Activated CD4-positive, alpha-beta memory T cell treated with anti-CD3 and anti-CD28 coated beads, Interleukin-2, amount 10 ng/mL, durations not matched to agents 7 days and 5 days (primary cell): ENCODE results near the gene MAN1A1. TPM values are rescaled to one million over a fixed set of nuclear protein-coding genes. Genes with fewer than 3 reads are reported as not detected.
"Not testable (repeated sequence)": the region's sequence is repeated elsewhere in the genome, so short reads cannot be mapped to it uniquely, and the experiment has no call there.

Experiments used
- CTCF ChIA-PET: fragments of 350-600 bp; sonication (Branson Sonifier 250); formaldehyde crosslinking; loops from one replicate; lab custom pipeline; 2021; ENCODE audit warnings: antibody characterized with exemption, inconsistent platforms; lab: Charles Lee
- POLR2A ChIA-PET: fragments of 350-600 bp; sonication (Branson Sonifier 250); formaldehyde crosslinking; loops from one replicate; lab custom pipeline; 2021; ENCODE audit warnings: antibody characterized with exemption; lab: Charles Lee
- DNase-seq: peaks from one replicate; pipeline ENCODE4 v3.0.0-alpha.2; 2020
- H3K27ac Mint-ChIP-seq: one replicate; pipeline ENCODE4 v1.8.0; 2021; ENCODE audit warnings: mild to moderate bottlenecking, mixed read lengths
- H3K27me3 Mint-ChIP-seq: one replicate; pipeline ENCODE4 v1.8.0; 2021; ENCODE audit warnings: mixed read lengths
- H3K36me3 Mint-ChIP-seq: one replicate; pipeline ENCODE4 v1.8.0; 2021; ENCODE audit warnings: low read depth, mixed read lengths
- H3K4me1 Mint-ChIP-seq: one replicate; pipeline ENCODE4 v1.8.0; 2021; ENCODE audit warnings: mixed read lengths
- H3K4me3 Mint-ChIP-seq: one replicate; pipeline ENCODE4 v1.8.0; 2021; ENCODE audit warnings: mild to moderate bottlenecking, mixed read lengths
- H3K9me3 Mint-ChIP-seq: one replicate; pipeline ENCODE4 v1.8.0; 2021; ENCODE audit warnings: mixed read lengths
- total RNA-seq, 2 experiments: library from RNA; stranded (reverse); gene quantifications; one replicate each; pipeline ENCODE4 v1.2.3, GENCODE V29; 2021

MAN1A1 gene
- total RNA-seq, 2 experiments from 2014 or later: 21.6 to 22.0 TPM

DNA sequence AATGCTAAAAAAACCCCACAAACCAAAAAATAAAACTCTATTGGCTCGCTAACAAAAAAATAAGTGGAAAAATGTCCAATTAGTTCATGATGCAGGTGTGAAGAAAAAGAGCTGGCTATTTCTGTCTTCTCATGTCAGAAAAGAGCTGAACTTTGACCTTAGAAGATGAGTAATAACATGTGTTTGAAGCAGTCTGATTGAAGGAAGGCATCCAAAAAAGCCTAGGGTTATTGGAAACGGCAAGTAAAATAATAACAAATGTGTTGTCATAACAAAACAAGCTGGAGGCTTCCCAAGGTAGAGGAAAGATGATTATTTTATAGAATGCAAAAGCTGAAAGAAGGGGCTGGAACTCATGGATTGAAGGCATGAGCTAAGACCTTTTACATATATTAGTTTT is 176.7 kb downstream of the MAN1A1 start:
- Mint-ChIP-seq H3K9me3 (no peaks in the 10 kb centered on the region), H3K27me3 (no peaks in the 10 kb centered on the region), H3K4me1 (no peaks in the 10 kb centered on the region), H3K36me3 (no peaks in the 10 kb centered on the region), H3K4me3 (no peak overlapping the region), H3K27ac (no peak overlapping the region)
- POLR2A ChIA-PET: no interaction called here
- DNase-seq: no peak
- CTCF ChIA-PET: interaction anchor here (1.0 kb wide), 2 partner anchors 18 to 44 kb away, joined by 3 read pairs; no protein-coding TSS in a partner anchor

DNA sequence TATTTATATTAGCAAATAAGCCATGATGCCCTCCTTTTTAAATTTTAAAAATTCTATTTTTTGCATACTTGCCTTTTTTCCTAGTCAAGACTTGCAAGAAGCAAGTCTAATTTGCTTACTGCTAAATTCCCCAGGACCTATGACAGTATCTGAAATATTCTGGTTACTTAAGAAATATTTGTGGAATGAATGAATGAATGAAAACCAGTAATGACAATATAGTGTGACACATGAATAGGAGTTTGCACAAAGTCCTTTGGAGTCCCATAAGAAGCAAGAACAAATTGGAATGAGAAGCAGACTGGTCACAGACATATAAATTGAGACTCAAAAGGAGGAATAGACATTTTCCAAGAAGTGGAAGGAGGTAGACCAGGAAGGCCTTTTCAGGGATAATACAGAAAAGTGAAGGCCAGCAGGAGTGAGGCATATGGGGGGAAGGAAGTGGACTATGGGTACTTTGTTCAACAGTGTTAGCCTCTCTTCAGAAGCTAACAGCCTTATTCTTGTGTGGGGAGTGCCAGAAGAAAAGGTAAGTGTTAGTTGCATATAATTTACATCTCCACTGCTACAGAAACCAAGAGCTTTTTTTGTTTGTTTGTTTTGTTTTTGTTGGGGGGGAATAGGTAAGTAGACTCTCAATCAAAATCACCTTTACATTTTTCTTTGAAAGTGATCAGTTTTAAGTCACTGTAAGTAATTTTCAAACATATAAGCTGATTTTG is 177.5 kb downstream of the MAN1A1 start:
- H3K27me3 Mint-ChIP-seq: no peaks in the 10 kb centered on the region
- no peaks in the 10 kb centered on the region for H3K4me1 Mint-ChIP-seq
- CTCF ChIA-PET: interaction anchor here (1.0 kb wide), 1 partner anchor 19 kb away, joined by 3 read pairs; no protein-coding TSS in a partner anchor

DNA sequence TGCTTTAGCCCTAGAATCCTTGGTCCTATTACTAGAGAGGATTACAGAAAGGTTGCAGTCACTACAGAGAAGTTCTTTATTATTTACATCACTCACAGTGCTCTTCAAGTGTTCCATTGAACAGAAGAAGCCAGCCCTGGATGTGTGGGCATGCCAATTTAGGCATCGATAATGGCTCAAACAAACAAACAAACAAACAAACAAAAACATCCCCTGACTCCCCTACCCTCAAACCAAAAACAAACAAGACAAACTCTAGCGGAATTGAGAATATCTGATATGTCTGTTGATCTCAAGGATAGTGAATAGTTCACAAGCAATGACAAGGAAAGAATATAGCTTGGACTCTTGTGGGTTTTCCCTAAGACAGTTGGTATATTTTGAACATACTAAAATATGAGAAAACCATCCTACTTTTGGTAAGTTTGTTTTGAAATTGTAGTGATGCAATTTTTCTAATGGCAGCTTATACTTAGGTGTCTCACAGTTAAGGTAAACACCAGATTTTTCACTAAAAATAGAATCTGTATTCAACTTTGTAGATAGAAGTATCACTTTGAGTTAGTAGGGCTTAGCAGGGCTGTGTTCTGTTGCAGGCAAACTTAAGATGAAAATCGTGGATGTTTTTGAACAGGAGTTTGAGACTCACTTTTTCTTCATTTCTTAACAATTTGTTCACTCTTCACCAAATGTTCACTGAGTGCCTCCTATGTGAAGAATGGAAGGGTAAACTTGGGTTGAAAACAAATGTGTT is 178.3 kb downstream of the MAN1A1 start:
- Mint-ChIP-seq H3K4me3 (no peak overlapping the region), H3K27me3 (peaks cover 6% of the 10 kb centered on the region), H3K36me3 (no peaks in the 10 kb centered on the region), H3K27ac (no peak overlapping the region), H3K4me1 (no peaks in the 10 kb centered on the region), H3K9me3 (peaks cover 5% of the 10 kb centered on the region)
- DNase-seq: no peak
- POLR2A ChIA-PET: interaction anchor here (0.7 kb wide), 1 partner anchor 42 kb away, joined by 3 read pairs; no protein-coding TSS in a partner anchor
- CTCF ChIA-PET: no interaction called here

More for the DNA sequence above, 177.5 kb downstream of the MAN1A1 start:
- Mint-ChIP-seq H3K27ac (no peak overlapping the region), H3K4me3 (no peak overlapping the region), H3K9me3 (no peaks in the 10 kb centered on the region), H3K36me3 (no peaks in the 10 kb centered on the region)
- DNase-seq: no peak
- POLR2A ChIA-PET: no interaction called here

DNA sequence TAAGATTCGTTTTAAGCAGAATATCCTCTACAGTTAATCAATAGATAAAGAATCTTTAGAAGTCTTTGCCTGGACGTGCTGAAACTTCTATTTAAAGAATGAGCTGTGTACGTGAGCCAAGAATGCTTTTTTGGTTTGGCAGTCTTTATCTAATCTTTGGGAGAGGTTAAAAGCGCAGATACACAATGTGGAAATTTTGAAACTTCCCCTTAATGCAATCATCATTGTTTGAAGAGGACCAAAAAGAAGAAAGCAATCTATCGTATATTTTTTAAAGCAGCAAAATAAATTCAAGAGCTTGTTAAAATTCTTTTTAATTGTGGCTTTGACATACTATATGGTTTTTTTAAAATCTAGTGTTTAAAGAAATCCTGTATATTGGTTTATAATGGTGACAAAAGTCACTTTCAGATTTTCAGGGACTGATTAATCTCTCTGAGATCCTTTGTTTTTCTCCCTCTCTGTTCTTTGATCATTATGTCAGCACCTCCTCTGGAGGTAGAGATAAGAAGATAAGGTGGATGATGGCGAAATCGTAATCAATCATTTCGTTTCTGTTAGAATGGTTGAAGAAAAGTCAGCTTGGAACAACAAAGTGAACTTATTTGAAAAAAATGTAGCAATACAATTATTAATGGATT is 179.0 kb downstream of the MAN1A1 start:
- Mint-ChIP-seq H3K27ac (no peak overlapping the region), H3K36me3 (no peaks in the 10 kb centered on the region), H3K4me1 (no peaks in the 10 kb centered on the region), H3K4me3 (no peak overlapping the region), H3K27me3 (peaks cover 11% of the 10 kb centered on the region), H3K9me3 (peaks cover 5% of the 10 kb centered on the region)
- ChIA-PET POLR2A (interaction anchor here (0.7 kb wide), 1 partner anchor 41 kb away, joined by 3 read pairs; no protein-coding TSS in a partner anchor), CTCF (no interaction called here)
- DNase-seq: no peak

- no peaks in the 10 kb centered on the region for H3K36me3 Mint-ChIP-seq
- CTCF ChIA-PET: no interaction called here
- POLR2A ChIA-PET: no interaction called here
- DNase-seq: no peak
- H3K4me3 Mint-ChIP-seq: no peak overlapping the region
- peaks cover 5% of the 10 kb centered on the region for H3K9me3 Mint-ChIP-seq
- no peak overlapping the region for H3K27ac Mint-ChIP-seq
- H3K27me3 Mint-ChIP-seq: peaks cover 12% of the 10 kb centered on the region
- H3K4me1 Mint-ChIP-seq: no peaks in the 10 kb centered on the region
These were observed 179.5 kb downstream of the MAN1A1 start for GRCh38 chr6:119170103-119170446.

DNA sequence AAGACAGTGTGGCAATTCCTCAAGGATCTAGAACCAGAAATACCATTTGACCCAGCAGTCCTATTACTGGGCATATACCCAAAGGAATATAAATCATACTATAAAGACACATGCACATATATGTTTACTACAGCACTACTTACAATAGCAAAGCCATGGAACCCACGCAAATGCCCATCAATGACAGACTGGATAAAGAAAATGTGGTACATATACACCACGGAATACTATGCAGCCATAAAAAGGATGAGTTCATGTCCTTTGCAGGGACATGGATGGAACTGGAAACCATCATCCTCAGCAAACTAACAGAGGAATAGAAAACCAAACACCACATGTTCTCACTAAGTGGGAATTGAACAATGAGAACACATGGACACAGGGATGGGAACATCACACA is 180.2 kb downstream of the MAN1A1 start:
- CTCF ChIA-PET, H3K4me3 Mint-ChIP-seq, POLR2A ChIA-PET, H3K9me3 Mint-ChIP-seq, H3K27ac Mint-ChIP-seq, DNase-seq, H3K36me3 Mint-ChIP-seq, H3K4me1 Mint-ChIP-seq: not testable (repeated sequence)
- peaks cover 14% of the 10 kb centered on the region for H3K27me3 Mint-ChIP-seq

GRCh38 chr6:119166024-119166784 is 183.4 kb downstream of the MAN1A1 start:
- CTCF ChIA-PET: no interaction called here
- H3K27ac Mint-ChIP-seq: no peak overlapping the region
- POLR2A ChIA-PET: no interaction called here

DNA sequence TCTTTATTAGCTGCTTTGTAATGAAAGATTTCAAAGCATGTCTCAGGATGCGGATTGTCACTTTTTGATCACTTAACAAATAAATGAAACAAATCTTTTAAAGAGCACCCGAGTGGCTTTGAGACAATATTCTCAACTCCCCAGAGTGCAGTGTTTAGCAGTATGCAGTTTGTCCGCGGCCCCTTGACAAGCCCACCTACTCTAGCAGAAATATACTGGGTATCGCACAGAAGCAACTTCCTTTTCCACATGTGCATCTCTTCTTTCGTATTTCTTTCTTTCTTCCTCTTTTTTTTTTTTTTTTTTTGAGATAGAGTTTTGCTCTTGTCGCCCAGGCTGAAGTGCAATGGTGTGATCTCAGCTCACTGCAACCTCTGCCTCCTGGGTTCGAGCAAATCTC is 186.6 kb downstream of the MAN1A1 start:
- Mint-ChIP-seq H3K4me3 (no peak overlapping the region), H3K27ac (no peak overlapping the region), H3K36me3 (no peaks in the 10 kb centered on the region), H3K27me3 (peaks cover 40% of the 10 kb centered on the region), H3K9me3 (peaks cover 5% of the 10 kb centered on the region), H3K4me1 (no peaks in the 10 kb centered on the region)
- DNase-seq: no peak
- ChIA-PET CTCF (no interaction called here), POLR2A (no interaction called here)

More at GRCh38 chr6:119166024-119166784, 183.4 kb downstream of the MAN1A1 start:
- no peaks in the 10 kb centered on the region for H3K4me1 Mint-ChIP-seq
- no peaks in the 10 kb centered on the region for H3K36me3 Mint-ChIP-seq
- peaks cover 24% of the 10 kb centered on the region for H3K27me3 Mint-ChIP-seq
- no peak overlapping the region for H3K4me3 Mint-ChIP-seq
- no peak for DNase-seq
- peaks cover 5% of the 10 kb centered on the region for H3K9me3 Mint-ChIP-seq

GRCh38 chr6:119162134-119162775 is 187.3 kb downstream of the MAN1A1 start:
- H3K27ac Mint-ChIP-seq: no peak overlapping the region
- no peak overlapping the region for H3K4me3 Mint-ChIP-seq
- no peaks in the 10 kb centered on the region for H3K4me1 Mint-ChIP-seq
- peaks cover 42% of the 10 kb centered on the region for H3K27me3 Mint-ChIP-seq
- CTCF ChIA-PET: no interaction called here
- H3K9me3 Mint-ChIP-seq: peaks cover 5% of the 10 kb centered on the region
- no peaks in the 10 kb centered on the region for H3K36me3 Mint-ChIP-seq
- POLR2A ChIA-PET: no interaction called here
- no peak for DNase-seq

DNA sequence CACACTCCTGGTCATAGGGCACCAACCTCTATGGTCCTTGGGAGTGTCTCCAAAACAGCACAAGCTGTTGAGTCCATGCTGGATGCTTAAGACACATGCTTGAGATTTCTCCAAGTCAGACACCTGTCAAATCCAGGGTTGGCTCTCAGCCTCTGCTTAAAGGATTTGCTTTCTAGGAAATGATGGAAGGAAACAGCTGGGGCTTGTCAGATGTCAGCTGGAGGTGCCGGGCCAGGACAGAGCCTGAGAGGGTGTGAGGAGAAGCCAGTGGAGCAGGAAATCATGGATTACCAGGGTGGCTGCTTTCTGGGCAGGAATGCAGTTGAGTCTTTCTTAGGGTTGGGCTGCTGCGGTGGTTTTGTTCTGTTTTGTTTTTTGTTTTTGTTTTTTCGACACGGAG is 188.1 kb downstream of the MAN1A1 start:
- Mint-ChIP-seq H3K9me3 (peaks cover 1% of the 10 kb centered on the region), H3K4me3 (no peak overlapping the region), H3K4me1 (no peaks in the 10 kb centered on the region), H3K36me3 (no peaks in the 10 kb centered on the region), H3K27ac (no peak overlapping the region), H3K27me3 (peaks cover 37% of the 10 kb centered on the region)
- ChIA-PET CTCF (no interaction called here), POLR2A (no interaction called here)
- no peak for DNase-seq

DNA sequence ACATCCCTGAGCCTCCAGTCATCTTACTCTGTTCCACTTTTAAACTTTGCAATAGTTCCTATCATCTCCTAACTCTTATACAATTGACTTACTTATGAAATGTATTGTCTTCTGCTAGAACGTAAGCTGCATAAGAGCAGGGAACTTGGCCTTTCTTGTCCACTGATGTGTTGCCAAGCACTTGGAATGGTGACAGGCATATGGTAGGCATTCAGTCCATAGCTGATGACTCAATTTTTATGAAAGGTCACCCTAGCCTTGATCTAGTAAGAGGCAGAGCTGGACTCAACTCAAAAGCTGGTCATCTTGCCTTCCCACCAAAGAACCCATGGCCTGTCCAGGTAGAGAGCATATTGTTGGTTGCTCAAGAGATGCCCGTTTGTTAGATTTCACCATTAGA is 188.7 kb downstream of the MAN1A1 start:
- H3K27me3 Mint-ChIP-seq: peaks cover 34% of the 10 kb centered on the region
- no peaks in the 10 kb centered on the region for H3K9me3 Mint-ChIP-seq
- no peak for DNase-seq
- no peaks in the 10 kb centered on the region for H3K4me1 Mint-ChIP-seq
- H3K36me3 Mint-ChIP-seq: no peaks in the 10 kb centered on the region
- H3K27ac Mint-ChIP-seq: no peak overlapping the region
- ChIA-PET CTCF (no interaction called here), POLR2A (no interaction called here)
- H3K4me3 Mint-ChIP-seq: no peak overlapping the region

- Mint-ChIP-seq H3K27ac (no peak overlapping the region), H3K36me3 (no peaks in the 10 kb centered on the region), H3K4me3 (no peak overlapping the region), H3K9me3 (no peaks in the 10 kb centered on the region), H3K27me3 (peaks cover 28% of the 10 kb centered on the region), H3K4me1 (peaks cover 1% of the 10 kb centered on the region)
- POLR2A ChIA-PET: no interaction called here
- no peak for DNase-seq
- CTCF ChIA-PET: interaction anchor here (1.1 kb wide), 1 partner anchor 11 kb away, joined by 4 read pairs; no protein-coding TSS in a partner anchor
These were observed 191.3 kb downstream of the MAN1A1 start for GRCh38 chr6:119158057-119158848.
